Mesendoderm (in vitro differentiated cells): ENCODE data around the gene PHF11.

Source experiments
- DNase-seq: peaks from one replicate; pipeline ENCODE4 v3.0.0; 2013
- H2AK5ac ChIP-seq: 2 replicates; pipeline ENCODE4 v1.6.1; 2013; ENCODE audit warnings: low read length, inconsistent platforms
- H2BK120ac ChIP-seq: 2 replicates; pipeline ENCODE4 v1.6.1; 2013; ENCODE audit warnings: low read depth, mild to moderate bottlenecking, low read length, moderate library complexity, mixed read lengths
- H2BK15ac ChIP-seq: replicated peaks from 2 replicates; pipeline ENCODE4 v1.6.1; 2013; ENCODE audit warnings: low read depth, mild to moderate bottlenecking, moderate library complexity
- H2BK5ac ChIP-seq: 2 replicates; pipeline ENCODE4 v1.6.1; 2013; ENCODE audit warnings: low read length, inconsistent platforms
- H3K18ac ChIP-seq: 2 replicates; pipeline ENCODE4 v1.6.1; 2013; ENCODE audit warnings: mild to moderate bottlenecking, low read length, mixed read lengths
- H3K23ac ChIP-seq: one replicate; pipeline ENCODE4 v1.6.1; 2013; ENCODE audit warnings: low read length
- H3K27ac ChIP-seq: 2 replicates; pipeline ENCODE4 v1.5.1; 2013; ENCODE audit warnings: low read depth, mild to moderate bottlenecking, inconsistent platforms, low read length, moderate library complexity
- H3K27me3 ChIP-seq: 2 replicates; pipeline ENCODE4 v1.6.1; 2013; ENCODE audit warnings: low read length, control low read depth, mild to moderate bottlenecking, inconsistent platforms; ENCODE audit not compliant: insufficient read depth, poor library complexity
- H3K36me3 ChIP-seq: 2 replicates; pipeline ENCODE4 v1.6.1; 2013; ENCODE audit warnings: low read length, inconsistent platforms; ENCODE audit not compliant: control insufficient read depth, insufficient read depth
- H3K4ac ChIP-seq: one replicate; pipeline ENCODE4 v1.6.1; 2013; ENCODE audit warnings: low read depth, mild to moderate bottlenecking, low read length, moderate library complexity
- H3K4me1 ChIP-seq: 2 replicates; pipeline ENCODE4 v1.6.1; 2013; ENCODE audit warnings: low read depth, low read length, inconsistent platforms; ENCODE audit not compliant: control insufficient read depth
- H3K4me2 ChIP-seq: 2 replicates; pipeline ENCODE4 v1.6.1; 2013; ENCODE audit warnings: low read length
- H3K4me3 ChIP-seq: 2 replicates; pipeline ENCODE4 v1.5.1; 2013; ENCODE audit warnings: mild to moderate bottlenecking, low read length
- H3K56ac ChIP-seq: one replicate; pipeline ENCODE4 v1.6.1; 2013; ENCODE audit warnings: low read length
- H3K79me1 ChIP-seq: 2 replicates; pipeline ENCODE4 v1.6.1; 2013; ENCODE audit warnings: low read length, inconsistent platforms
- H3K79me2 ChIP-seq: 2 replicates; pipeline ENCODE4 v1.6.1; 2013; ENCODE audit warnings: mild to moderate bottlenecking, low read length; ENCODE audit not compliant: control insufficient read depth, insufficient read depth
- H3K9ac ChIP-seq: 2 replicates; pipeline ENCODE4 v1.6.1; 2013; ENCODE audit warnings: low read length, inconsistent platforms
- H4K5ac ChIP-seq: one replicate; pipeline ENCODE4 v1.6.1; 2013; ENCODE audit warnings: low read length
- H4K8ac ChIP-seq: one replicate; pipeline ENCODE4 v1.6.1; 2013; ENCODE audit warnings: low read depth, mild to moderate bottlenecking, control low read depth, low read length, moderate library complexity
- WGBS: extraction: QIAGEN DNeasy Blood & Tissue Kit; methylation state at CpG from one replicate; pipeline ENCODE4 v1.1.7; 2013; ENCODE audit warnings: low lambda C conversion rate, missing lambda C conversion rate; ENCODE audit not compliant: insufficient coverage; ENCODE audit errors: extremely low coverage; 5-methylcytosine and 5-hydroxymethylcytosine counted together

The PHF11 gene

DNA sequence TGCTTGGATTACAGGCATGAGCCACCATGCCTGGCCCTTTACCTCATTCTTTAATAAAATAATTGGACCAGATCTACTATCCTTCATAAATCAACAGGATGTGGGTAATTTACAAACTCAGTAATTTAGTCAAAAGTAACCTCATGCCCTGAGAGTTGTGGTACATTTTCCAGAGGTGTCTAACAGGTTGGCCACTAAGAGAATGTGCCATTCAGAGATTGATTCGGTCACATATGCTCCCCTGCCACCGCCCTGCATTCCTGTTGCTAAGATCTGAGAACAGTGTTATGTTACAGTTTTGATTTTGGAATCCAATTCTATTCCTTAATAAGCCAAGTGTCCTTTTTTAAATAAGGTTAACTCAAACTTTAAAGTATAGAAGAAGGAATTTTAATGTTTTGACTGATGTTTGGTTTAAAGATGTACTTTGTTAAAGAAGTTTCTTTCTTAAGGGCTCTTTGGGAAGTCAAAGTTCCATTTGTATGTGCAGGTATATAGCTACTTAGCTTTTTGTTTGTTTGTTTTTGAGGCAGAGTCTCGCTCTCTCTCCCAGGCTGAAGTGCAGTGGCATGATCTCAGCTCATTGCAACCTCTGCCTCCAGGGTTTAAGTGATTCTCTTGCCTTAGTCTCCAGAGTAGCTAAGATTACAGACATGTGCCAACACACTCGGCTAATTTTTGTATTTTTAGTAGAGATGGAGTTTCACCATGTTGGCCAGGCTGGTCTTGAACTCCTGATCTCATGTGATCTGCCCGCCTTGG, 29.2 kb downstream of the PHF11 start:
- Histone ChIP-seq H3K79me1 (no peaks in the 10 kb centered on the region), H2BK15ac (no peak overlapping the region), H3K56ac (no peak overlapping the region), H3K23ac (no peak overlapping the region), H3K4me2 (no peak overlapping the region), H4K5ac (no peak overlapping the region), H2BK5ac (no peak overlapping the region), H3K18ac (no peak overlapping the region), H4K8ac (no peak overlapping the region), H3K4ac (no peak overlapping the region), H3K4me1 (no peaks in the 10 kb centered on the region), H2AK5ac (no peak overlapping the region), H2BK120ac (no peak overlapping the region), H3K27me3 (no peaks in the 10 kb centered on the region), H3K79me2 (no peaks in the 10 kb centered on the region), H3K4me3 (no peak overlapping the region), H3K36me3 (no peaks in the 10 kb centered on the region), H3K27ac (no peak overlapping the region), H3K9ac (no peak overlapping the region)
- WGBS: no CpG with 5 or more reads among the region's 5 CpGs
- DNase-seq: no peak

- DNase-seq: no peak
- H4K5ac ChIP-seq: no peak overlapping the region
- H2AK5ac ChIP-seq: no peak overlapping the region
- no peak overlapping the region for H3K4ac ChIP-seq
- H3K36me3 ChIP-seq: no peaks in the 10 kb centered on the region
- H3K23ac ChIP-seq: no peak overlapping the region
- H3K79me2 ChIP-seq: no peaks in the 10 kb centered on the region
- H4K8ac ChIP-seq: no peak overlapping the region
- H3K79me1 ChIP-seq: no peaks in the 10 kb centered on the region
- H2BK5ac ChIP-seq: no peak overlapping the region
- no peak overlapping the region for H3K4me3 ChIP-seq
- no peak overlapping the region for H2BK15ac ChIP-seq
- no peaks in the 10 kb centered on the region for H3K27me3 ChIP-seq
- no peak overlapping the region for H3K56ac ChIP-seq
- no peak overlapping the region for H3K4me2 ChIP-seq
- WGBS: no CpG with 5 or more reads among the region's 2 CpGs
- no peak overlapping the region for H3K9ac ChIP-seq
- H3K18ac ChIP-seq: no peak overlapping the region
- no peaks in the 10 kb centered on the region for H3K4me1 ChIP-seq
- H3K27ac ChIP-seq: no peak overlapping the region
- no peak overlapping the region for H2BK120ac ChIP-seq
Measured at GRCh38 chr13:49527123-49527522, 31.4 kb downstream of the PHF11 start.

- H4K8ac ChIP-seq: no peak overlapping the region
- no peaks in the 10 kb centered on the region for H3K79me1 ChIP-seq
- H3K4me1 ChIP-seq: no peaks in the 10 kb centered on the region
- H3K18ac ChIP-seq: no peak overlapping the region
- H3K9ac ChIP-seq: no peak overlapping the region
- DNase-seq: no peak
- no peak overlapping the region for H3K4me3 ChIP-seq
- H3K79me2 ChIP-seq: no peaks in the 10 kb centered on the region
- no peaks in the 10 kb centered on the region for H3K27me3 ChIP-seq
- H2BK15ac ChIP-seq: no peak overlapping the region
- no peak overlapping the region for H3K23ac ChIP-seq
- H2BK5ac ChIP-seq: no peak overlapping the region
- no CpG with 5 or more reads among the region's 1 CpG for WGBS
- H2AK5ac ChIP-seq: no peak overlapping the region
- no peak overlapping the region for H3K4ac ChIP-seq
- no peak overlapping the region for H4K5ac ChIP-seq
- H2BK120ac ChIP-seq: no peak overlapping the region
- H3K36me3 ChIP-seq: no peaks in the 10 kb centered on the region
- no peak overlapping the region for H3K56ac ChIP-seq
- H3K27ac ChIP-seq: no peak overlapping the region
- no peak overlapping the region for H3K4me2 ChIP-seq
Measured at GRCh38 chr13:49528161-49528560, 32.4 kb downstream of the PHF11 start.

DNA sequence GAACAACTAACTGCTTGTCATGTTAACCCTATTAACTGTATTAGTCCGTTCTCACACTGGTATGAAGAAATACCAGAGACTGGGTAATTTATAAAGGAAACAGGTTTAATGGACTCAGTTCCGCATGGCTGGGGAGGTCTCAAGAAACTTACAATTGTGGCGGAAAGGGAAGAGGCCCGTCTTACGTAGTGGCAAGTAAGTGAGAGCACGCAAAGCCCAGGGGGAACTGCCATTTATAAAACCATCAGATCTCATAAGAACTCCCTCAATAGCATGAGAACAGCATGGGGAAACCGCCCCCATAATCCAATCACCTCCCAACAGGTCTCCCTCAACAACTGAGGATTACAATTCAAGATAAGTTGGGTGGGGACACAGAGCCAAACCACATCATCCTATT, 34.7 kb downstream of the PHF11 start:
- H3K9ac ChIP-seq: no peak overlapping the region
- H2AK5ac ChIP-seq: no peak overlapping the region
- no peak overlapping the region for H3K4me3 ChIP-seq
- H3K79me1 ChIP-seq: no peaks in the 10 kb centered on the region
- H3K27me3 ChIP-seq: no peaks in the 10 kb centered on the region
- no peak overlapping the region for H3K4ac ChIP-seq
- H2BK120ac ChIP-seq: no peak overlapping the region
- no peaks in the 10 kb centered on the region for H3K79me2 ChIP-seq
- no peak overlapping the region for H2BK5ac ChIP-seq
- no peak overlapping the region for H3K23ac ChIP-seq
- no peaks in the 10 kb centered on the region for H3K36me3 ChIP-seq
- H3K56ac ChIP-seq: no peak overlapping the region
- DNase-seq: no peak
- no peak overlapping the region for H2BK15ac ChIP-seq
- no CpG with 5 or more reads among the region's 7 CpGs for WGBS
- H4K5ac ChIP-seq: no peak overlapping the region
- no peak overlapping the region for H4K8ac ChIP-seq
- H3K27ac ChIP-seq: no peak overlapping the region
- no peak overlapping the region for H3K4me2 ChIP-seq
- H3K4me1 ChIP-seq: no peaks in the 10 kb centered on the region
- H3K18ac ChIP-seq: no peak overlapping the region

DNA sequence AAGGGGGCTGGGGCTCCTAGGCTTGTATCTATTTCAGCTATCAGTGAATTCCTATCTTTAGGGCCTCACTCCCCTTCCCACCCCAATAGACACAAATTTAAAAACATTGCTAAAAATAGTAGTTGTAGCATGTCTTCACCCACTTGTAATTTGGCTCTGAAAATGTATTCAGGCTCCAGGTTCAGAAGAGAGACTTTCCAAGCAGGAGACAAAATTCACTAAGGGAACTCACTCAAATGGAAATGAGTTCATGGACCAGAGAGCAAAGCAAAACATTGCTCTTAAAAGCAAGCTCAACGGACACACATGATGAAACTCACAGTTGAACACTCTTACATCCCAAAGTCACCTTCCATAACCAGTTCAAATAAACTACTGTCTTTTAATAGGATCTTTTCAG, 36.8 kb downstream of the PHF11 start:
- H2BK120ac ChIP-seq: no peak overlapping the region
- DNase-seq: no peak
- H2BK15ac ChIP-seq: no peak overlapping the region
- no peak overlapping the region for H3K23ac ChIP-seq
- H3K79me1 ChIP-seq: no peaks in the 10 kb centered on the region
- H3K27me3 ChIP-seq: no peaks in the 10 kb centered on the region
- no peaks in the 10 kb centered on the region for H3K79me2 ChIP-seq
- H3K36me3 ChIP-seq: no peaks in the 10 kb centered on the region
- no peaks in the 10 kb centered on the region for H3K4me1 ChIP-seq
- no peak overlapping the region for H2BK5ac ChIP-seq
- no peak overlapping the region for H3K4ac ChIP-seq
- no CpG with 5 or more reads among the region's 1 CpG for WGBS
- H3K4me2 ChIP-seq: no peak overlapping the region
- no peak overlapping the region for H4K8ac ChIP-seq
- no peak overlapping the region for H2AK5ac ChIP-seq
- no peak overlapping the region for H3K27ac ChIP-seq
- no peak overlapping the region for H3K18ac ChIP-seq
- H3K56ac ChIP-seq: no peak overlapping the region
- no peak overlapping the region for H4K5ac ChIP-seq
- no peak overlapping the region for H3K4me3 ChIP-seq
- no peak overlapping the region for H3K9ac ChIP-seq

GRCh38 chr13:49533011-49533410, 37.3 kb downstream of the PHF11 start:
- H2BK120ac ChIP-seq: no peak overlapping the region
- H3K23ac ChIP-seq: no peak overlapping the region
- no peak overlapping the region for H3K9ac ChIP-seq
- H3K4me2 ChIP-seq: no peak overlapping the region
- no peaks in the 10 kb centered on the region for H3K79me2 ChIP-seq
- no peak for DNase-seq
- no peak overlapping the region for H3K27ac ChIP-seq
- H3K4me1 ChIP-seq: no peaks in the 10 kb centered on the region
- no peak overlapping the region for H3K4ac ChIP-seq
- no peak overlapping the region for H3K4me3 ChIP-seq
- H3K79me1 ChIP-seq: no peaks in the 10 kb centered on the region
- H3K18ac ChIP-seq: no peak overlapping the region
- H3K56ac ChIP-seq: no peak overlapping the region
- H2AK5ac ChIP-seq: no peak overlapping the region
- no peak overlapping the region for H4K5ac ChIP-seq
- H2BK15ac ChIP-seq: no peak overlapping the region
- no peak overlapping the region for H2BK5ac ChIP-seq
- no peak overlapping the region for H4K8ac ChIP-seq
- no peaks in the 10 kb centered on the region for H3K27me3 ChIP-seq
- H3K36me3 ChIP-seq: no peaks in the 10 kb centered on the region
